WTC11 (cell line): ENCODE results near the gene LAPTM4A. TPM values are rescaled to one million over a fixed set of nuclear protein-coding genes. Genes with fewer than 3 reads are reported as not detected.

ENCODE experiments used
- ATAC-seq: fragments of 200-7000 bp; cut with Tn5 transposase; 2 replicates; pipeline ENCODE4 v1.10.0; 2021; ENCODE audit warnings: mild to moderate bottlenecking, moderate library complexity
- CTCF ChIA-PET: fragments of 300-600 bp; sonication (Branson Sonifier 250); formaldehyde crosslinking; loops from one replicate; lab custom pipeline; 2021; ENCODE audit warnings: antibody characterized with exemption; lab: Charles Lee
- POLR2A ChIA-PET: fragments of 350-600 bp; sonication (Branson Sonifier 250); formaldehyde crosslinking; loops from one replicate; lab custom pipeline; 2021; ENCODE audit warnings: antibody characterized with exemption; lab: Charles Lee
- DNase-seq: peaks from one replicate; pipeline ENCODE4 v3.0.0; 2021; ENCODE audit warnings: low spot score
- H3K27ac Mint-ChIP-seq: 2 replicates; pipeline ENCODE4 v1.8.0; 2021; ENCODE audit warnings: mixed read lengths
- H3K27me3 Mint-ChIP-seq: 2 replicates; pipeline ENCODE4 v1.8.0; 2021; ENCODE audit warnings: low read depth, mild to moderate bottlenecking, moderate library complexity, mixed read lengths
- H3K36me3 Mint-ChIP-seq: 2 replicates; pipeline ENCODE4 v1.8.0; 2021; ENCODE audit warnings: mixed read lengths
- H3K4me1 Mint-ChIP-seq: 2 replicates; pipeline ENCODE4 v1.8.0; 2022; ENCODE audit warnings: mixed read lengths
- H3K4me3 Mint-ChIP-seq: 2 replicates; pipeline ENCODE4 v1.8.0; 2021; ENCODE audit warnings: mild to moderate bottlenecking, moderate library complexity, mixed read lengths
- H3K9me3 Mint-ChIP-seq: 2 replicates; pipeline ENCODE4 v1.8.0; 2021; ENCODE audit warnings: mixed read lengths
- ATF3 ChIP-seq: sonication (generic); formaldehyde crosslinking; conservative IDR thresholded peaks from 2 replicates; pipeline ENCODE4 v1.8.1; 2022; ENCODE audit warnings: mild to moderate bottlenecking, missing genetic modification reagents
- ELF4 ChIP-seq: sonication (generic); formaldehyde crosslinking; IDR thresholded peaks from 2 replicates; pipeline ENCODE4 v1.8.1; 2022; ENCODE audit warnings: low read depth, mild to moderate bottlenecking, moderate library complexity, missing genetic modification reagents
- ESRRA ChIP-seq: sonication (generic); formaldehyde crosslinking; IDR thresholded peaks from 2 replicates; pipeline ENCODE4 v1.8.1; 2022; ENCODE audit warnings: mild to moderate bottlenecking, missing genetic modification reagents, borderline replicate concordance
- ETV6 ChIP-seq: sonication (generic); formaldehyde crosslinking; IDR thresholded peaks from 2 replicates; pipeline ENCODE4 v1.8.1; 2022; ENCODE audit warnings: mild to moderate bottlenecking, missing genetic modification reagents
- FOXK1 ChIP-seq: sonication (generic); formaldehyde crosslinking; IDR thresholded peaks from 2 replicates; pipeline ENCODE4 v1.8.0; 2022; ENCODE audit warnings: mild to moderate bottlenecking, moderate library complexity, missing genetic modification reagents
- FOXP4 ChIP-seq: sonication (generic); formaldehyde crosslinking; IDR thresholded peaks from 2 replicates; pipeline ENCODE4 v1.8.0; 2022; ENCODE audit warnings: mild to moderate bottlenecking, missing genetic modification reagents
- GABPB1 ChIP-seq: sonication (generic); formaldehyde crosslinking; IDR thresholded peaks from 2 replicates; pipeline ENCODE4 v1.8.1; 2023; ENCODE audit warnings: mild to moderate bottlenecking, missing genetic modification reagents
- HMGXB4 ChIP-seq: sonication (generic); formaldehyde crosslinking; IDR thresholded peaks from 2 replicates; pipeline ENCODE4 v1.8.1; 2023; ENCODE audit warnings: mild to moderate bottlenecking, moderate library complexity, missing genetic modification reagents
- IRF1 ChIP-seq: sonication (generic); formaldehyde crosslinking; IDR thresholded peaks from 2 replicates; pipeline ENCODE4 v1.8.0; 2023; ENCODE audit warnings: missing genetic modification reagents
- IRF2 ChIP-seq: sonication (generic); formaldehyde crosslinking; IDR thresholded peaks from 2 replicates; pipeline ENCODE4 v1.8.0; 2022; ENCODE audit warnings: low read depth, missing genetic modification reagents, borderline replicate concordance
- KAT7 ChIP-seq: sonication (generic); formaldehyde crosslinking; IDR thresholded peaks from 2 replicates; pipeline ENCODE4 v1.8.1; 2023; ENCODE audit warnings: missing genetic modification reagents, mild to moderate bottlenecking, borderline replicate concordance
- MAX ChIP-seq: sonication (generic); formaldehyde crosslinking; IDR thresholded peaks from 2 replicates; pipeline ENCODE4 v1.8.0; 2022; ENCODE audit warnings: mild to moderate bottlenecking, missing genetic modification reagents
- MLX ChIP-seq: sonication (generic); formaldehyde crosslinking; IDR thresholded peaks from 2 replicates; pipeline ENCODE4 v1.8.1; 2023; ENCODE audit warnings: mild to moderate bottlenecking, missing genetic modification reagents, moderate library complexity
- NFATC4 ChIP-seq: fragments of 250-450 bp; sonication (Bioruptor Pico); IDR thresholded peaks from 2 replicates; pipeline ENCODE4 v1.9.0; 2021; ENCODE audit warnings: mild to moderate bottlenecking
- NFYB ChIP-seq: sonication (generic); formaldehyde crosslinking; conservative IDR thresholded peaks from 2 replicates; pipeline ENCODE4 v1.8.0; 2022; ENCODE audit warnings: low read depth, missing genetic modification reagents
- NR2C2 ChIP-seq: sonication (generic); formaldehyde crosslinking; IDR thresholded peaks from 2 replicates; pipeline ENCODE4 v1.8.0; 2022; ENCODE audit warnings: mild to moderate bottlenecking, missing genetic modification reagents
- OVOL2 ChIP-seq: fragments of 250-450 bp; sonication (Bioruptor Pico); IDR thresholded peaks from 2 replicates; pipeline ENCODE4 v1.9.0; 2021; ENCODE audit warnings: mild to moderate bottlenecking, borderline replicate concordance
- PRDM15 ChIP-seq: sonication (generic); formaldehyde crosslinking; IDR thresholded peaks from 2 replicates; pipeline ENCODE4 v1.8.0; 2022; ENCODE audit warnings: missing genetic modification reagents
- PRRX2 ChIP-seq: fragments of 250-450 bp; sonication (Bioruptor Pico); IDR thresholded peaks from 2 replicates; pipeline ENCODE4 v1.8.0; 2021; ENCODE audit warnings: mild to moderate bottlenecking
- RORB ChIP-seq: fragments of 250-450 bp; sonication (Bioruptor Pico); IDR thresholded peaks from 2 replicates; pipeline ENCODE4 v1.9.0; 2021; ENCODE audit warnings: mild to moderate bottlenecking
- TCF7 ChIP-seq: sonication (generic); formaldehyde crosslinking; IDR thresholded peaks from 2 replicates; pipeline ENCODE4 v1.8.0; 2022; ENCODE audit warnings: mild to moderate bottlenecking, low read depth, missing genetic modification reagents, moderate library complexity
- TEAD4 ChIP-seq: sonication (generic); formaldehyde crosslinking; IDR thresholded peaks from 2 replicates; pipeline ENCODE4 v1.8.0; 2022; ENCODE audit warnings: mild to moderate bottlenecking, missing genetic modification reagents
- ZNF232 ChIP-seq: sonication (generic); formaldehyde crosslinking; IDR thresholded peaks from 2 replicates; pipeline ENCODE4 v1.8.0; 2022; ENCODE audit warnings: mild to moderate bottlenecking, missing genetic modification reagents
- ZNF317 ChIP-seq: sonication (generic); formaldehyde crosslinking; IDR thresholded peaks from 2 replicates; pipeline ENCODE4 v1.8.1; 2023; ENCODE audit warnings: low read depth, mild to moderate bottlenecking, moderate library complexity, missing genetic modification reagents, borderline replicate concordance
- ZNF671 ChIP-seq: fragments of 250-450 bp; sonication (Bioruptor Pico); IDR thresholded peaks from 2 replicates; pipeline ENCODE4 v1.8.0; 2021; ENCODE audit warnings: mild to moderate bottlenecking
- ZSCAN18 ChIP-seq: fragments of 250-450 bp; sonication (Bioruptor Pico); IDR thresholded peaks from 2 replicates; pipeline ENCODE4 v2.1.2; 2022; ENCODE audit warnings: mild to moderate bottlenecking, moderate library complexity
- total RNA-seq: library from RNA; stranded (reverse); gene quantifications from 3 replicates; pipeline ENCODE4 v1.2.3, GENCODE V29; 2021

The LAPTM4A gene
- total RNA-seq, 1 experiment from 2014 or later, result 163 TPM

- TF ChIP-seq FOXP4 (CRISPR knock-in tag) (no peak), GABPB1 (CRISPR knock-in tag) (no peak), NFYB (CRISPR knock-in tag) (no peak), PRRX2 (CRISPR knock-in tag) (no peak), MLX (no peak), KAT7 (CRISPR knock-in tag) (no peak)
Observed at GRCh38 chr2:20079546-20080115, 28.2 kb upstream of the LAPTM4A start (continued).

GRCh38 chr2:20077411-20077940 is 26.0 kb upstream of the LAPTM4A start:
- POLR2A ChIA-PET, result no interaction called here
- no peak for ATAC-seq

GRCh38 chr2:20076757-20077156 is 25.3 kb upstream of the LAPTM4A start:
- Mint-ChIP-seq H3K4me3 (no peak overlapping the region), H3K36me3 (no peaks in the 10 kb centered on the region), H3K27ac (no peak overlapping the region), H3K9me3 (peaks cover 11% of the 10 kb centered on the region; the same call in 1 of the 2 replicates), H3K4me1 (peaks cover 16% of the 10 kb centered on the region), H3K27me3 (no peaks in the 10 kb centered on the region; the same call in none of the 2 replicates)
- DNase-seq, result no peak
- ChIA-PET POLR2A (no interaction called here), CTCF (no interaction called here)
- no peak for ATAC-seq
- TF ChIP-seq TEAD4 (CRISPR knock-in tag), result no peak
- no peak for TF ChIP-seq MAX (CRISPR knock-in tag)
- no peak for TF ChIP-seq HMGXB4 (CRISPR knock-in tag)
- TF ChIP-seq RORB (CRISPR knock-in tag), result no peak
- TF ChIP-seq PRDM15 (CRISPR knock-in tag), result no peak
- TF ChIP-seq KAT7 (CRISPR knock-in tag), result no peak
- no peak for TF ChIP-seq ZSCAN18 (CRISPR knock-in tag)
- TF ChIP-seq ATF3 (CRISPR knock-in tag), result no peak
- TF ChIP-seq ETV6 (CRISPR knock-in tag), result no peak
- no peak for TF ChIP-seq IRF2 (CRISPR knock-in tag)
- TF ChIP-seq FOXK1 (CRISPR knock-in tag), result no peak
- no peak for TF ChIP-seq ZNF317

More at GRCh38 chr2:20077411-20077940, 26.0 kb upstream of the LAPTM4A start:
- Mint-ChIP-seq H3K36me3 (no peaks in the 10 kb centered on the region), H3K4me1 (peaks cover 9% of the 10 kb centered on the region), H3K27ac (no peak overlapping the region), H3K27me3 (no peaks in the 10 kb centered on the region; the same call in none of the 2 replicates), H3K9me3 (peaks cover 11% of the 10 kb centered on the region; the same call in 1 of the 2 replicates), H3K4me3 (no peak overlapping the region)
- DNase-seq, result no peak
- TF ChIP-seq ZNF671 (CRISPR knock-in tag) (no peak), IRF1 (CRISPR knock-in tag) (no peak), ESRRA (CRISPR knock-in tag) (no peak), OVOL2 (CRISPR knock-in tag) (no peak), TEAD4 (CRISPR knock-in tag) (no peak), NR2C2 (no peak), TCF7 (CRISPR knock-in tag) (no peak), ELF4 (CRISPR knock-in tag) (no peak), NFATC4 (CRISPR knock-in tag) (no peak), GABPB1 (CRISPR knock-in tag) (no peak), ZNF232 (no peak), RORB (CRISPR knock-in tag) (no peak)
- CTCF ChIA-PET, result no interaction called here
